HG03108 (cell line): Measurements from ENCODE around the gene UBE2R2.
"Not testable (repeated sequence)": the region's sequence is repeated elsewhere in the genome, so short reads cannot be mapped to it uniquely, and the experiment has no call there.

ENCODE experiments used
- ATAC-seq: cut with Tn5 transposase; IDR thresholded peaks from one replicate; pipeline ENCODE4 v1.9.1; 2021; ENCODE audit warnings: moderate library complexity; ENCODE audit not compliant: unreplicated experiment

The UBE2R2 gene

GRCh38 chr9:33816327-33817252, at the start of gene UBE2R2:
TSS of gene UBE2R2 (plus strand) at chr9:33817160. CDS start at chr9:33817758, 598 bp downstream.
- peak; percentile 44 for ATAC-seq

- ATAC-seq, result not testable (repeated sequence)
Observed at GRCh38 chr9:33770156-33770880, 46.6 kb upstream of the UBE2R2 start.

GRCh38 chr9:33773135-33773534, 43.8 kb upstream of the UBE2R2 start:
- not testable (repeated sequence) for ATAC-seq

GRCh38 chr9:33774074-33774659, 42.8 kb upstream of the UBE2R2 start:
- ATAC-seq, result not testable (repeated sequence)

GRCh38 chr9:33776578-33776977, 40.4 kb upstream of the UBE2R2 start:
- ATAC-seq, result no peak

GRCh38 chr9:33778700-33779351, 38.1 kb upstream of the UBE2R2 start:
- peak; percentile 79 for ATAC-seq

GRCh38 chr9:33780276-33780675, 36.7 kb upstream of the UBE2R2 start:
- ATAC-seq, result no peak

- no peak for ATAC-seq
Observed at GRCh38 chr9:33781736-33782135, 35.2 kb upstream of the UBE2R2 start.

GRCh38 chr9:33782395-33783152, 34.4 kb upstream of the UBE2R2 start:
- no peak for ATAC-seq

- no peak for ATAC-seq
Observed at GRCh38 chr9:33785914-33786313, 31.0 kb upstream of the UBE2R2 start.

GRCh38 chr9:33786681-33787080, 30.3 kb upstream of the UBE2R2 start:
- ATAC-seq, result no peak

GRCh38 chr9:33787839-33788238, 29.1 kb upstream of the UBE2R2 start:
- no peak for ATAC-seq

- ATAC-seq, result not testable (repeated sequence)
Observed at GRCh38 chr9:33789429-33789828, 27.5 kb upstream of the UBE2R2 start.

- no peak for ATAC-seq
Observed at GRCh38 chr9:33791117-33791516, 25.8 kb upstream of the UBE2R2 start.

- not testable (repeated sequence) for ATAC-seq
Observed at GRCh38 chr9:33793496-33793895, 23.5 kb upstream of the UBE2R2 start.

- no peak for ATAC-seq
Observed at GRCh38 chr9:33794560-33794959, 22.4 kb upstream of the UBE2R2 start.

- ATAC-seq, result no peak
Observed at GRCh38 chr9:33795281-33795680, 21.7 kb upstream of the UBE2R2 start, which contains the start of gene PRSS3. TSS of gene PRSS3 (plus strand) at chr9:33795561. CDS start at chr9:33795574, 13 bp downstream.

GRCh38 chr9:33795819-33796218, 21.1 kb upstream of the UBE2R2 start:
- no peak for ATAC-seq

- ATAC-seq, result not testable (repeated sequence)
Observed at GRCh38 chr9:33796679-33797078, 20.3 kb upstream of the UBE2R2 start.

GRCh38 chr9:33797837-33798236, 19.1 kb upstream of the UBE2R2 start:
- no peak for ATAC-seq
